Endothelial cell of umbilical vein (primary cell): ENCODE measurements around the gene NAV2. TPM values are rescaled to one million over a fixed set of nuclear protein-coding genes. Genes with fewer than 3 reads are reported as not detected.

Experiments used
- BruUV-seq: library from RNA; stranded (reverse); fragments of 400-500 nt; replicated peaks from 2 replicates; lab custom pipeline; 2021; lab: Mats Ljungman, UMichigan
- CTCF ChIA-PET: fragments of 300-600, 350-600 bp; sonication (Branson Sonifier 250); formaldehyde crosslinking; loops from one replicate; lab custom pipeline; 2021; ENCODE audit warnings: antibody characterized with exemption, inconsistent platforms; lab: Charles Lee
- POLR2A ChIA-PET: fragments of 300-600, 350-600 bp; sonication (Branson Sonifier 250); formaldehyde crosslinking; loops from one replicate; lab custom pipeline; 2021; ENCODE audit warnings: antibody characterized with exemption, inconsistent platforms; lab: Charles Lee
- DNase-seq: peaks from one replicate; pipeline ENCODE4 v3.0.0-alpha.2; 2011; ENCODE audit warnings: low read depth, low spot score
- FAIRE-seq: peaks from 2 replicates; lab custom pipeline; 2011; peaks lifted over from hg19 to GRCh38; lab: Jason Lieb, UNC
- H2AFZ ChIP-seq: 2 replicates; pipeline ENCODE4 v1.6.0; 2012; ENCODE audit warnings: low read depth, low read length, control low read depth, inconsistent platforms
- H3K27ac ChIP-seq: 2 replicates; pipeline ENCODE4 v1.5.1; 2011; ENCODE audit warnings: low read depth, mild to moderate bottlenecking, control low read depth, low read length, moderate library complexity; ENCODE audit not compliant: insufficient read depth
- H3K27me3 ChIP-seq, 2 experiments: 2 replicates each; pipeline versions ENCODE4 v1.6.0 to v1.6.1; 2011; ENCODE audit warnings: low read length in 2 of 2, mixed read lengths in 1 of 2; ENCODE audit not compliant: control insufficient read depth in 2 of 2, insufficient read depth in 2 of 2
- H3K36me3 ChIP-seq, 2 experiments: 2 replicates in 1 of 2; 3 replicates in 1 of 2; pipeline ENCODE4 v1.5.1; 2011; ENCODE audit warnings: low read length in 2 of 2, mild to moderate bottlenecking in 1 of 2, moderate library complexity in 1 of 2; ENCODE audit not compliant: control insufficient read depth in 2 of 2, insufficient read depth in 2 of 2; ENCODE audit errors: extremely low read depth in 1 of 2
- H3K4me1 ChIP-seq: 3 replicates; pipeline ENCODE4 v1.5.1; 2011; ENCODE audit warnings: mild to moderate bottlenecking, low read length; ENCODE audit not compliant: control insufficient read depth, insufficient read depth; ENCODE audit errors: extremely low read depth
- H3K4me2 ChIP-seq: 2 replicates; pipeline ENCODE4 v1.6.1; 2011; ENCODE audit warnings: low read length, control low read depth, mixed read lengths; ENCODE audit not compliant: insufficient read depth
- H3K4me3 ChIP-seq, 3 experiments: fragments of 200-600 bp in 1 of 3; sonication (generic), shearing (Covaris generic) in 1 of 3; replicated peaks in 1 of 3; 2 replicates each; pipeline ENCODE4 v1.5.1; 2011 to 2016; ENCODE audit warnings: control low read depth in 3 of 3, low read length in 3 of 3, mild to moderate bottlenecking in 2 of 3, inconsistent platforms in 1 of 3, low read depth in 1 of 3, moderate library complexity in 1 of 3; ENCODE audit not compliant: insufficient read depth in 1 of 3
- H3K79me2 ChIP-seq: 2 replicates; pipeline ENCODE4 v1.6.0; 2012; ENCODE audit warnings: low read length, inconsistent platforms; ENCODE audit not compliant: control insufficient read depth, insufficient read depth
- H3K9ac ChIP-seq: replicated peaks from 2 replicates; pipeline ENCODE3; 2011; ENCODE audit warnings: low read length, control low read depth; ENCODE audit not compliant: insufficient read depth; ENCODE audit errors: extremely low read depth
- H3K9me1 ChIP-seq: replicated peaks from 3 replicates; pipeline ENCODE4 v1.6.0; 2011; ENCODE audit warnings: mild to moderate bottlenecking, low read length; ENCODE audit not compliant: control insufficient read depth, insufficient read depth; ENCODE audit errors: extremely low read depth
- H3K9me3 ChIP-seq: replicated peaks from 2 replicates; pipeline ENCODE4 v1.5.1; 2012; ENCODE audit warnings: low read length, inconsistent platforms; ENCODE audit not compliant: control insufficient read depth, insufficient read depth
- H4K20me1 ChIP-seq: replicated peaks from 2 replicates; pipeline ENCODE3; 2011; ENCODE audit warnings: mild to moderate bottlenecking, low read length; ENCODE audit not compliant: control insufficient read depth, insufficient read depth; ENCODE audit errors: extremely low read depth
- EZH2 ChIP-seq: IDR thresholded peaks from 2 replicates; pipeline ENCODE4 v1.6.1; 2012; ENCODE audit warnings: borderline replicate concordance, low read depth, mild to moderate bottlenecking, moderate library complexity, low read length, inconsistent platforms; ENCODE audit not compliant: severe bottlenecking
- MYC ChIP-seq: IDR thresholded peaks from one replicate; pipeline ENCODE4 v1.6.1; 2011; ENCODE audit warnings: mild to moderate bottlenecking, low read depth, low read length
- POLR2A ChIP-seq: IDR thresholded peaks from 2 replicates; pipeline ENCODE4 v1.6.1; 2012; ENCODE audit warnings: low read depth, mild to moderate bottlenecking, control low read depth, low read length
- dilution Hi-C: fragments of 300-500 bp; cut with MboI; formaldehyde crosslinking; loops from one replicate; pipeline ENCODE4 v1.15.0; 2019; ENCODE audit warnings: low sequenced_read_pairs; ENCODE audit not compliant: extremely low pct_ligation_motif_present
- intact Hi-C: fragments of 100-400 bp; cut with micrococcal nuclease; formaldehyde crosslinking; loops from one replicate; pipeline ENCODE4 v1.10.0; 2022
- polyA plus RNA-seq, 4 experiments: library from polyadenylated mRNA; depleted of rRNA in 3 of 4; stranded (reverse) in 3 of 4; unstranded in 1 of 4; fragments of >200 nt; gene quantifications; 2 replicates each; pipeline versions ENCODE4 v1.2.1 to v1.2.3, GENCODE V29; 2011 to 2012; ENCODE audit warnings: missing spikeins in 1 of 4
- total RNA-seq: library from RNA; stranded (reverse); gene quantifications from 2 replicates; pipeline ENCODE4 v1.2.3, GENCODE V29; 2021

NAV2 gene
- total and polyA plus RNA-seq, 2 donors (not counting 3 experiments of a cell fraction or from before 2014, with no cell fraction given): 10.9 to 68.0 TPM

DNA sequence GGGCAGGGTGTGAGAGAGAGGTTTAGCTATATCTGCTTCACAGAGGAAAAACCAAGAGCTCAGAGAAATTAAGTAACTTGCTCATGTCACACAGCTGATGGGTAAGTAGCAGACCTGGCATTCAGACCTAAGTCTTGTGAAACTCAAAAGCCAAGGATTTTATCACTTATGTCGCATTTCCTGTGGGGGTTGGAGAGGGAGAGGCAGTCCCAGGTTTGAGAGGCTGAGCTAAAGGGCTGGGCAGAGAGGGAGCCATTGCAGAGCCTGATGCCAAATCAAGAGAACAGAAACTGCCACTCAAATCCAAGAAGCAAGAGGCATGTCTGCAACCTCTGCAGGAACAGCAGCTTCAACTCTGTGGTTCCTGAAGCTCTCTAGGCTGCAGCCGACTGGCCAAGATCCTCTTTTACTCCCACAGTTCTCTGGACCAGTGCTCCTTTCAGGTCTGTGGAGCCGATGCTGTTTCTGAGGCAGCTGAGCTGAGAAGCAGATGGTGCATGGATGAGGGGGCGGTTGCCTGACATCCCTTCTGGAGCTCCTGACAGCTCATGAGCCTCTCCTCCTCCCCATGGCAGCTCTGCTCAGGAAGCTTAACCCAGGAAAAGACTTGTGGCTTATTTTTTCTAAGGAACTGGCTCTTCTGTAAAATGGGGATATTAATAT, 47.6 kb upstream of the NAV2 start:
- dilution Hi-C loops (no loop called here), intact Hi-C loops (no loop called here)
- no peak for TF ChIP-seq EZH2
- DNase-seq (no peak), FAIRE-seq (no peak)
- Histone ChIP-seq H3K4me3 (no peak overlapping the region), H3K4me1 (peaks cover 13% of the 10 kb centered on the region), H3K27me3 (no peaks in the 10 kb centered on the region), H2AFZ (no peak overlapping the region), H3K79me2 (no peaks in the 10 kb centered on the region), H3K9me1 (no peaks in the 10 kb centered on the region), H3K9ac (no peak overlapping the region), H3K36me3 (no peaks in the 10 kb centered on the region), H3K4me2 (no peak overlapping the region), H3K27ac (no peak overlapping the region), H3K9me3 (no peaks in the 10 kb centered on the region), H4K20me1 (no peaks in the 10 kb centered on the region)
- ChIA-PET CTCF (interaction anchor here (1.1 to 2.2 kb wide), 3 partner anchors 12 to 101 kb away, joined by 3 to 6 read pairs (median 6); no protein-coding TSS in a partner anchor), POLR2A (no interaction called here)
- BruUV-seq: no TSS peak

DNA sequence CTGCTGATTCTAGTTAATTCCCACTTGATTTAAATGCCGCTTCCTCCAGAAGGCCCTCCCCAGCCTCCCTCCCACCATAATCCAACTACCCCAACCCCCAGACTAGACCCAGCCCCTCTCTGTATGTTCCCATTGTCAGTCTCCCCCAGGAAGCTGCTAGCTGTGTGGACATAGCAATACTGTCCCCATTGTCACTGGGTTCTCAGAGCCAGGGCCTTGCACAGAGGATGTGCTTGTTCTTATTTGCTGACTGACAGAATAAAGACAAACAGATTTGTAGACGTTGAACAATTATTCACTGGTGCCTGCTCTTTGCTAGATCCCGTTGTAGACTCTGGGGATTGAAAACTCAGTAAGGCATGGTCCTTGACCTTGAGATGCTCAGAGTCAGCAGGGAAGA, 45.7 kb upstream of the NAV2 start:
- no peaks in the 10 kb centered on the region for H3K27me3 ChIP-seq
- peaks cover 6% of the 10 kb centered on the region for H3K4me1 ChIP-seq
- POLR2A ChIA-PET: no interaction called here
- no peak overlapping the region for H3K4me3 ChIP-seq
- no peaks in the 10 kb centered on the region for H3K9me1 ChIP-seq
- no peak overlapping the region for H3K4me2 ChIP-seq
- no peaks in the 10 kb centered on the region for H4K20me1 ChIP-seq
- BruUV-seq: no TSS peak
- no peaks in the 10 kb centered on the region for H3K36me3 ChIP-seq
- H3K9me3 ChIP-seq: no peaks in the 10 kb centered on the region
- intact Hi-C loops: no loop called here
- FAIRE-seq (no peak), DNase-seq (no peak)
- H3K27ac ChIP-seq: no peak overlapping the region
- H2AFZ ChIP-seq: no peak overlapping the region
- H3K9ac ChIP-seq: no peak overlapping the region
- no peaks in the 10 kb centered on the region for H3K79me2 ChIP-seq
- TF ChIP-seq MYC: no peak
- TF ChIP-seq POLR2A: no peak
- no peak for TF ChIP-seq EZH2
- CTCF ChIA-PET: no interaction called here
- dilution Hi-C loops: no loop called here
